Activated naive CD4-positive, alpha-beta T cell (primary cell): Measurements from ENCODE around the gene SKA2.
"Not testable (repeated sequence)": the region's sequence is repeated elsewhere in the genome, so short reads cannot be mapped to it uniquely, and the experiment has no call there.

Experiments used
- DNase-seq, 4 experiments: peaks; one replicate each; lab custom pipeline; 2025; lab: John Stamatoyannopoulos, UW

SKA2 gene, protein sequence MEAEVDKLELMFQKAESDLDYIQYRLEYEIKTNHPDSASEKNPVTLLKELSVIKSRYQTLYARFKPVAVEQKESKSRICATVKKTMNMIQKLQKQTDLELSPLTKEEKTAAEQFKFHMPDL

GRCh38 chr17:59154721-59155438 is at the start of gene SKA2:
Gene SKA2 (minus strand): TSS chr17:59155186. CDS start chr17:59155163, 23 bp downstream.
- peak; percentile 77 to 91 (median 88) for DNase-seq

GRCh38 chr17:59202320-59202719 is 47.3 kb upstream of the SKA2 start:
- DNase-seq = no peak

DNA sequence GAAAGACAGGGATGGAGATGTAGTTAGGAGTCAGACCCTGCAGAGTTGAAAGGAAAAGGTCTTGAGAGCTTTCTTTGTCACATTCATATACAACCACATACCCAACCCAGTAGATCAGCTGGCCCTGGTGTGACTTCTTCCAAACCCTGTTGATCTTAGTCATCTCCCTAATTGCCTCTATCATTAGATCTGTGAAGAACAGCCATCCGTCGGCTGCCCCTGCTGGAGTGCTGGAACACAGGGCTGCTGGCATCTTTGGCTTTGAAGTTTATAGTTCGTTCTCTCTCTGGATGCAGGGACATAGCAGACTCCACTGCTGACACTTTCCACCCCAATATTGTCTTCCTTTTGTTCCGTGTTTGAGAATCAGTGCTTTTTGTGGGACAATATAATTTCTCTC is 44.4 kb upstream of the SKA2 start:
- no peak for DNase-seq

DNA sequence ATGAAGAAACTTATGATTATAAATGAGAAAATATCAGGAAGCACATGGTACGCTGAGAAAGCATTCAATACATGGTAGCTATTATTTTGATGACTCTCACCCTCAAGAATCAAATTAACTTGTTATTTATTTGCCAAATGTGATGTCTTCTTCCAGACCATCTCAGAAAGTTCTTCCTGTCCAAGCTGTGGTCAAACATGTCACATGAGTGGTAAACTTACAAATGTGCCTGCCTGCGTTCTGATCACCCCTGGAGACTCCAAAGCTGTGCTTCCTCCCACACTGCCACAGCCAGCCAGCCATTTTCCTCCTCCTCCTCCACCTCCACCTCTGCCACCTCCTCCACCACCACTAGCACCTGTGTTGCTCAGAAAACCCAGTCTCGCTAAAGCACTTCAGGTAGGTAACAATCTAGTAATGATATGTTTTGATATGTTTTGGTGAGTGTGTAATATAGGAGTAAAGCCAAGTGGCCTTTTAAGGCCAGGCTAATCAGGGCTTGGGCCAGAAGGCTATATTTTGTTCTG is 38.4 kb upstream of the SKA2 start:
- DNase-seq = no peak

DNA sequence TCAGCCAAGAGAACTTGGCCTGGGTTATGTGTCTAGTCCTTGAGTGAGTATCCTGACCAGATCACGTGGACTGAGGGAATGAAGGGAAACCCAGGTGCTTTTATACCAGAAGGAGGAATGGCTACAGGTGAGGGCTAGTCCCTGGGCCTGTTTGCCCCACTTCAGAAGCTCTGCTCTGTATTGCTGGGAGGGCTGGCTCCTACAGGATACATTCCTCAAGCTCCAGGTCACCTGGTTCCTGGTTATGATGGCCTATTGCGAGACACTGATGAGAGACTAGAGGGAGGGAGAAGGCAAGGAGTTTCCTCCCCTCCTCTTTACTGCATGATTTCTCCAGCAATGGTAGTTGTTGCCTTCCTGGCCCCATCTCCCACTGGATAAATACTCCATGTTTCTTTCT is 35.8 kb upstream of the SKA2 start:
- no peak for DNase-seq

GRCh38 chr17:59186850-59187249 is 31.9 kb upstream of the SKA2 start:
- DNase-seq = no peak

DNA sequence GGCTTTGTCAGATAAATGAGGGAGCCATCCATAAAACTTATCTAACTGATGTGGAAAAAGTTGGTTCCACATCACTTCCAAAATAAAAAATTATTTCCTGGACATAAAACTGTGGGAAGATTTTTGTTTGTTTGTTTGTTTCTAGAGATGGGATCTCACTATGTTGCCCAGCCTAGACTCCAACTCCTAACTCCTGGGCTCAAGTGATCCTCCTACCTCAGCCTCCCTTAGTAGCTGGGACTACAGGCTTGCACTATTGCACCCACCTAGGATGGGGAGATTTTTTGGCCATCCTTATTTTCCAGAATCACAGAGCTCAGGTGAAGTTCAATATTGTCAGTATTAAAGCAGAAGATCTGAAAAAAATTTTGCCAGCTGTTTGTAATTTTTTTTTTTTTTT is 31.0 kb upstream of the SKA2 start:
- DNase-seq = no peak

DNA sequence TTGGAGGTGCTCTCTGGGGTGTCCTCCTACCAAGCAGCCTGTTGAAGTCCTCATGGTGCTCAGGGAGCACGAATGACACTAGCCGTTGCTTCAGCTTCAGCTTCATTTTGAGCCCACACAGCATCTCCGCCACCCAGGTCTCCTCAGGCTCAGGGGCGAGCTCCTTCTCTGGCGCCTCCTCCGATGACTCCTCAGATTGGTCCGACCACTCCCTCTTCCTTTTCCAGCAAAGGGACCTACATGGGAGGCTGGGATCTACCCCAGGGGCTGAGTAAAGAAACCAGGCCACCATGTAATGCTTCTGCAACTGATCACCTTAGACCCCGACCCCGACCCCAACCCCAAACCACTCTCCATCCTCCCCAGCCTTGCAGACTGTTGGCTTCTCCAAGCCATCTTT is 26.5 kb upstream of the SKA2 start:
- no peak for DNase-seq

DNA sequence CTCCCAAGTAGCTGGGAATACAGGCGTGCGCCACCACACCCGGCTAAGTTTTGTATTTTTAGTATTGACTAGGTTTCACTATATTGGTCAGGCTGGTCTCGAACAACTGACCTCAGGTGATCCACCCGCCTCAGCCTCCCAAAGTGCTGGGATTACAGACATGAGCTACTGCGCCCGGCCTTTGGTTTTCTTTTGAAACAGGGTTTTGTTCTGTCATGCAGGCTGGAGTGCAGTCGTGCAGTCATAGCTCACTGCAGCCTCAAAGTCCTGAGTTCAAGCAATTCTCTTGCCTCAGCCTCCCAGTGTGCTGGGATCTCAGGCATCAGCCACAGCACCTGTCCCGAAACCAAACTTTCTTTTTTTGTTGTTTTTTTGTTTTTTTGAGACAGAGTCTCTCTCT is 25.6 kb upstream of the SKA2 start:
- no peak for DNase-seq

DNA sequence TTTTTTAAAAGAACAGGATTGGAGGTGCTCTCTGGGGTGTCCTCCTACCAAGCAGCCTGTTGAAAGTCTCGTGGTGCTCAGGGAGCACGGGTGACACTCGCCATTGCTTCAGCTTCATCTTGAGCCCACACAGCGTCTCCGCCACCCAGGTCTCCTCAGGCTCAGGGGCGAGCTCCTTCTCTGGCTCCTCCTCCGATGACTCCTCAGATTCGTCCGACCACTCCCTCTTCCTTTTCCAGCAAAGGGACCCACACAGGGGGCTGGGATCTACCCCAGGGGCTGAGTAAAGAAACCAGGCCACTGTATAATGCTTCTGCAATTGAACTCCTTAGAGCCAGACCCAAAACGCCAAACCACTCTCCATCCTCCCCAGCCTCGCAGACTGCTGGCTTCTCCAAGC is 24.6 kb upstream of the SKA2 start:
- not testable (repeated sequence) for DNase-seq

DNA sequence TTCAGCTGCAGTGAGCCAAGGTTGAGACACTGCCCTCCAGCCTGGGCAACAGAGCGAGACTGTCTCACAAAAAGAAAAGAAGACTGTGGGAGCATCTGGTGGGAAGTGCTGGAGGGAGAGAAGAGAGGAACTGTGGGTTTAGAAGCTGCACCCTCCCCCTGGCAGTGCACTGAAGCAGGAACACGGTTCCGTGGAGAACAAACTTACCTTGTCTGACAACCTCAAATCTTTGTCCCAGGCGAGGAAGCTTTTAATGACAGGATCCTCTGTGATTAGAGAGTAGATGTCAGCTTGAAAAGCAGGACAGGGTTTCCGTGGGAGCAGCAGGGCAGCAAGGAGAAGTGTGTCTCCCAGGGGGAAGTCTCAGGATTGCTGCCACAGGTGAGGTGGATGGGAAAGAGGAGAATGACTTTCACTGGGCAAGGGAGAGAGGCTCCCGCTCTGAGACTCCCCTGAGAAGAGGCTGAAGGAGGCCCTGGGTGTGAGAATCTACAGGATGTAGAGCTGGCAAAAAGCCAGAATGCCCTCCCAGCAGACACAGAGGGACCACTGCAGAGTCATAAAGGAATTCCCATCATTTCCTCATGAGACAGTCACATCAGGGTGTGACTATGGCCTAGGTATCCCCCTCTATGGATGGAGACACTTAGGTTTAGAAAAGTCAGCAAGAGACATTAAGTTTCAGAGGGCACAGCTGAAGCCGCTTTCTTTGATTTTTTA is 23.4 kb upstream of the SKA2 start:
- DNase-seq = no peak

DNA sequence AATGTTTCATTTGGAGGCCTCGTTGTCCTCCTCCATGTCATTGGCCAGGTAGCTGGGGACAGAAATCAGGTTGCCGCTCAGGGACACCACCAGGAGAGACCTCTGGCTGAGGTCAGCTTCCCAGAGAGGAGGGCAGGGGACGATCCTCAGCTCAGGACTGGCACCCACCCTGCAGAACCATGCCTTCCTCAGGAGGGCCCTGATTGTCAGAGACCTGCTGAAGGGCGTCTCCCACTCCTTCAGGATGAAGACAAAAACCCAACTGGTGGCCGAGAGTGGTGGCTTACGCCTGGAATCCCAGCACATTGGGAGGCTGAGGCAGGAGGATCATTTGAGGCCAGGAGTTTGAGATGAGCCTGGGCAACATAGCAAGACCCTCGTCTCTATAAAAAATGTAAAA is 20.1 kb upstream of the SKA2 start:
- no peak for DNase-seq

DNA sequence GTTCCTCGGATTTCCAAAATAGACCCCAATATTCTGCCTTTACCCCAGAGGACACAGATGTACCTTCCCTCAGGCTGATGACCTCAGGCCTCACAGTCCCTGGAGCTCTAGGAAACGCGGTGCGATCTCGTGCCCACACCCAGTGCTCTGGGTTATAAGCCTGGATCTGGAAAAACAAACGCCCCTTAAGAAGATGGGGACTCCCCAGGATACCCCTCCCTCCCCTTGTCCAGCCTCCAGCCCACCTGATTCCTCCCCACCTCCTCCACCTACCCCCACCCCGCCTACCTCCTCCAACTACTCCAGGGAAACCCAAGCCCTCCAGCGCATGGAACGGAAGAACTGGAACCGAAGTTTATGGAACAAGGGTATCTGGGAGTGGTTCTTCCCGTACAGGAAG is 19.7 kb upstream of the SKA2 start:
- no peak for DNase-seq

DNA sequence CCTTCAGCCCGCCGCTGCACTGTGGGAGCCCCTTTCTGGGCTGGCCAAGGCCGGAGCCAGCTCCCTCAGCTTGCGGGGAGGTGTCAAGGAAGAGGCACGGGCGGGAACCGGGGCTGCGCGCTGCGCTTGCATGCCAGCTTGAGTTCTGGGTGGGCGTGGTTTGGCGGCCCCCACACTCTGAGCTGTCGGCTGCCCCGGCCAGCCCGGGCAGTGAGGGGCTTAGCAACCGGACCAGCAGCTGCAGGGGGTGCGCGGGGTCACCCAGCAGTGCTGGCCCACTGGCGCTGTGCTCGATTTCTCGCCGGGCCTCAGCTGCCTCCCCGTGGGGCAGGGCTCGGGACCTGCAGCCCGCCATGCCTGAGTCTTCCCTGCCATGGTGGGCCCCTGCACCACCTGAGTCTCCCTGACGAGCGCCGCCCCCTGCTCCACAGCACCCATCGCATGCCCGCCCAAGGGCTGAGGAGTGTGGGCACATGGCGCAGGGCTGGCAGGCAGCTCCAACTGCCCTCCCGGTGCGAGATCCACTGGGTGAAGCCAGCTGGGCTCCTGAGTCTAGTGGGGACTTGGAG is 17.5 kb upstream of the SKA2 start:
- no peak for DNase-seq

DNA sequence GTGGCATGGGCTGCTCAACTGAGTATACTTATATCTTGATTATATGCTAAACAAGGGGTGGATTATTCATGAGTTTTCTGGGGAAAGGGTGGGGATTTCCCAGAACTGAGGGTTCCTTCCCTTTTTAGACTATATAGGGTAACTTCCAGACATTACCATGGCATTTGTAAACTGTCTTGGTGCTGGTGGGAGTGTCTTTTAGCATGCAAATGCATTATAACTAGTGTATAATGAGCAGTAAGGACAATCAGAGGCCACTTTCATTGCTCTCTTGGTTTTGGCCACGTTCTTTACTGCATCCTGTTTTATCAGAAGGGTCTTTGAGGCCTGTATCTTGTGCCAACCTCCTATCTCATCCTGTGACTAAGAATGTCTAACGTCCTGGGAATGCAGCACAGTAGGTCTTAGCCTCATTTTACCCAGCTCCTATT is 12.6 kb upstream of the SKA2 start:
- DNase-seq = no peak

DNA sequence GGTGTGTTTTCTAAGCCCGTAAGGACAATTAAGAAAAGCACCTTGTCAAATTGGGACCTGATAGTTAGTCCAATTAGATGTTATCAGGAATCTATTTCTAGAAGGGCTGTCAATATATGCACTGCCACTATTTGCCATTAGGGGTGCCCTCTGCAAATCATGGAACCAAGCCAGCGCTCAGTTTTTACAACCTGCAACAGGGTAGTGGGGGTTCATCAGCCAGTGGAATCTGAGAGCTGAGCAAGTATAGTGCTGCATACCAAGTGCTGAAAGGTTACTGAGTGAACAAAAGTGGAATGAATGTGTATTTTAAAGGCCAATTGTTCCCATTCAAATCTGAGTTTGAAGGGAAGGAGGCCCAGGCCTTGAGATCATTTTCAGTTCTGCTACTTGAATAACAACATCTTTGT is 11.0 kb upstream of the SKA2 start:
- peak in 1 of 4 experiments; percentile 6 for DNase-seq

GRCh38 chr17:59161477-59161876 is 6.5 kb upstream of the SKA2 start:
- no peak for DNase-seq

GRCh38 chr17:59160157-59161025 is 5.4 kb upstream of the SKA2 start:
- no peak for DNase-seq

DNA sequence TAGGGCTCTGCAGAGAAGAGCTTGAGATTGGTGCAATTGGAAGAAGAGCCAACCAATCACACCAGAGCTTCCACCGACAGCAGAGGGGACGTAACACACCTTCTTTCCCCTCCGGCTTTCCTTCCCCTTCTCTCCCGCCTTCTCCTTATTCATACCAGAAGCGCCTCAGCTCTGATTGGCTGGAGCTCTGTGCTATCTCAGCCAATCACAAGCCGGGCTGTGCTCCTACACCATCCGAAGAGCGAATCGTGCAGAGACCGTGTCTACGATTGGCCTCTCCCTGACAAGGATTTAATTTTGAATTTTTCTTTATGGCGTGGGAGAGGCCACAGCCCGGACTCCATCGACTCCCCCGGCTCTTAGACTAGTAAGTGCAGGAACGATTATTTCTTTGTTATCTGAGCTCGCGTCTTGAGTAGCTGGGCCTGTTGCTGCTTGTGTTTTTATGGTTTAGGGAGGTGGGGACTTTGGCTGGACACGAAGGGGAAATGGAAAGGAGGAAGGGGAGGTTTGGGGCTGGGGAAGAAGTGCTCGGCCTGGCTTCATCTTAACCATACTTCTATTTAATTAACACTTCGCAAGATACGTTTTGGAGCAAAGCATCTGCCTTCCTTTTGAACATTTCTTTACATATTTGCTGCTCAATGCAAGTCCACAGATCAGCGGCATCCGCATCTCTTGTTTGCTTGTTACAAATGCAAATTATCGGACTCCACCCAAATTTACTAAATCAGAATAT is 622 bp upstream of the SKA2 start, which contains the start of gene PRR11:
Gene PRR11, plus strand, starts transcription at position 308 of the 739 bp plus-strand sequence. CDS start 14,007 bp downstream, outside the sequence.
- peak; percentile 68 to 82 (median 82) for DNase-seq

GRCh38 chr17:59154292-59154720 is 680 bp downstream of the SKA2 start:
- DNase-seq = no peak

- no peak for DNase-seq
Measured at GRCh38 chr17:59152925-59153324, 2.1 kb downstream of the SKA2 start.
